Activated CD8-positive, alpha-beta T cell treated with anti-CD3 and anti-CD28 coated beads for 36 hours (primary cell): ENCODE measurements around the gene MAST3. TPM values are rescaled to one million over a fixed set of nuclear protein-coding genes. Genes with fewer than 3 reads are reported as not detected.

Source experiments
- ATAC-seq: fragments of 200-7000 bp; cut with Tn5 transposase; one replicate; pipeline ENCODE4 v1.10.0; 2021; ENCODE audit warnings: mild to moderate bottlenecking, moderate library complexity
- CTCF ChIA-PET: fragments of 350-600 bp; sonication (Branson Sonifier 250); formaldehyde crosslinking; loops from one replicate; lab custom pipeline; 2021; ENCODE audit warnings: antibody characterized with exemption; lab: Charles Lee
- POLR2A ChIA-PET: fragments of 350-600 bp; sonication (Branson Sonifier 250); formaldehyde crosslinking; loops from one replicate; lab custom pipeline; 2021; ENCODE audit warnings: antibody characterized with exemption; lab: Charles Lee
- DNase-seq: peaks from one replicate; pipeline ENCODE4 v3.0.0-alpha.2; 2020
- H3K27ac Mint-ChIP-seq: one replicate; pipeline ENCODE4 v1.8.0; 2021; ENCODE audit warnings: mild to moderate bottlenecking, mixed read lengths
- H3K27me3 Mint-ChIP-seq: one replicate; pipeline ENCODE4 v1.8.0; 2021; ENCODE audit warnings: mixed read lengths
- H3K36me3 Mint-ChIP-seq: one replicate; pipeline ENCODE4 v1.8.0; 2021; ENCODE audit warnings: low read depth, mixed read lengths
- H3K4me1 Mint-ChIP-seq: one replicate; pipeline ENCODE4 v1.8.0; 2021; ENCODE audit warnings: low read depth, mixed read lengths
- H3K4me3 Mint-ChIP-seq: one replicate; pipeline ENCODE4 v1.8.0; 2021; ENCODE audit warnings: mild to moderate bottlenecking, moderate library complexity, mixed read lengths
- H3K9me3 Mint-ChIP-seq: one replicate; pipeline ENCODE4 v1.8.0; 2021; ENCODE audit warnings: mixed read lengths
- CTCF ChIP-seq: fragments of 200-600 bp; IDR thresholded peaks from one replicate; pipeline ENCODE4 v1.8.0; 2022; ENCODE audit warnings: antibody characterized with exemption, mild to moderate bottlenecking
- intact Hi-C: fragments of 100-400 bp; cut with micrococcal nuclease; formaldehyde crosslinking; loops from one replicate; pipeline ENCODE4 v1.10.0; 2022
- total RNA-seq, 2 experiments: library from RNA; stranded (reverse); gene quantifications; one replicate each; pipeline ENCODE4 v1.2.3, GENCODE V29; 2021

MAST3 gene
- total RNA-seq, 2 experiments from 2014 or later: 23.1 to 23.3 TPM

GRCh38 chr19:18068395-18068794 is 29.2 kb upstream of the MAST3 start:
- peaks cover 4% of the 10 kb centered on the region for H3K4me1 Mint-ChIP-seq
- H3K27ac Mint-ChIP-seq: no peak overlapping the region
- TF ChIP-seq CTCF: no peak
- intact Hi-C loops: no loop called here
- peaks cover 25% of the 10 kb centered on the region for H3K36me3 Mint-ChIP-seq
- H3K27me3 Mint-ChIP-seq: no peaks in the 10 kb centered on the region
- DNase-seq (no peak), ATAC-seq (no peak)
- POLR2A ChIA-PET: no interaction called here
- H3K4me3 Mint-ChIP-seq: no peak overlapping the region
- H3K9me3 Mint-ChIP-seq: no peaks in the 10 kb centered on the region
- CTCF ChIA-PET: no interaction called here

- ATAC-seq: no peak
- DNase-seq: no peak
- Mint-ChIP-seq H3K36me3 (peaks cover 31% of the 10 kb centered on the region), H3K27ac (no peak overlapping the region), H3K27me3 (no peaks in the 10 kb centered on the region), H3K9me3 (no peaks in the 10 kb centered on the region), H3K4me3 (no peak overlapping the region), H3K4me1 (peaks cover 7% of the 10 kb centered on the region)
- intact Hi-C loops: no loop called here
- ChIA-PET POLR2A (no interaction called here), CTCF (no interaction called here)
- no peak for TF ChIP-seq CTCF
These were observed 28.2 kb upstream of the MAST3 start for GRCh38 chr19:18069383-18069782.

- ATAC-seq: no peak
- DNase-seq: no peak
- ChIA-PET CTCF (no interaction called here), POLR2A (interaction anchor here (1.3 kb wide), 1 partner anchor 17 kb away, joined by 4 read pairs; the partner anchor contains the start of gene IL12RB1)
- peaks cover 7% of the 10 kb centered on the region for H3K4me1 Mint-ChIP-seq
- intact Hi-C loops: no loop called here
- H3K27me3 Mint-ChIP-seq: no peaks in the 10 kb centered on the region
- no peak overlapping the region for H3K27ac Mint-ChIP-seq
- H3K36me3 Mint-ChIP-seq: peaks cover 25% of the 10 kb centered on the region
- no peaks in the 10 kb centered on the region for H3K9me3 Mint-ChIP-seq
- H3K4me3 Mint-ChIP-seq: no peak overlapping the region
- no peak for TF ChIP-seq CTCF
These were observed 27.4 kb upstream of the MAST3 start for GRCh38 chr19:18070181-18070580.

- Mint-ChIP-seq H3K36me3 (peaks cover 29% of the 10 kb centered on the region), H3K4me3 (no peak overlapping the region), H3K9me3 (no peaks in the 10 kb centered on the region), H3K27me3 (no peaks in the 10 kb centered on the region), H3K27ac (no peak overlapping the region), H3K4me1 (peaks cover 7% of the 10 kb centered on the region)
- no peak for TF ChIP-seq CTCF
- DNase-seq (no peak), ATAC-seq (no peak)
- intact Hi-C loops: no loop called here
- ChIA-PET POLR2A (interaction anchor here (1.0 kb wide), 1 partner anchor 17 kb away, joined by 3 read pairs; no protein-coding TSS in a partner anchor), CTCF (interaction anchor here (1.4 kb wide), 1 partner anchor 76 kb away, joined by 3 read pairs; no protein-coding TSS in a partner anchor)
These were observed 25.2 kb upstream of the MAST3 start for GRCh38 chr19:18072335-18072734.

- Mint-ChIP-seq H3K9me3 (no peaks in the 10 kb centered on the region), H3K27ac (peak overlapping the region; percentile 74), H3K36me3 (peaks cover 29% of the 10 kb centered on the region), H3K4me3 (no peak overlapping the region), H3K27me3 (no peaks in the 10 kb centered on the region), H3K4me1 (peaks cover 7% of the 10 kb centered on the region)
- intact Hi-C loops: no loop called here
- no peak for DNase-seq
- ChIA-PET POLR2A (no interaction called here), CTCF (no interaction called here)
- ATAC-seq: no peak
- TF ChIP-seq CTCF: no peak
These were observed 24.4 kb upstream of the MAST3 start for GRCh38 chr19:18073197-18073596.
